ENCODE results near the gene ZNF532. TPM values are rescaled to one million over a fixed set of nuclear protein-coding genes. Genes with fewer than 3 reads are reported as not detected.

The ZNF532 gene
- total and polyA plus RNA-seq, 2 donors (not counting 3 experiments of a cell fraction or from before 2014, with no cell fraction given): 42.3 to 70.1 TPM

- ChIA-PET POLR2A (no interaction called here), CTCF (no interaction called here)
- BruUV-seq (replicated peaks): no TSS peak
- no peak overlapping the region for H3K27ac ChIP-seq (ENCODE audit: insufficient read depth, low read depth, low read length)
- no peaks in the 10 kb centered on the region for H3K79me2 ChIP-seq (ENCODE audit: control insufficient read depth, insufficient read depth, low read length)
- dilution Hi-C loops (cut with MboI; ENCODE audit: extremely low pct_ligation_motif_present, low sequenced_read_pairs) (no loop called here), intact Hi-C loops (cut with micrococcal nuclease) (no loop called here)
- H3K9me3 ChIP-seq (replicated peaks; ENCODE audit: control insufficient read depth, insufficient read depth, low read length): no peaks in the 10 kb centered on the region
- H3K27me3 ChIP-seq (ENCODE audit: control insufficient read depth in 2 of 2, insufficient read depth in 2 of 2, low read length in 2 of 2): no peaks in the 10 kb centered on the region
- no peak overlapping the region for H2AFZ ChIP-seq (ENCODE audit: low read depth, low read length)
- TF ChIP-seq EZH2 (IDR thresholded peaks at IDR 0.05; ENCODE audit: borderline replicate concordance, low read depth, low read length, severe bottlenecking) (no peak), MAX (IDR thresholded peaks at IDR 0.05; ENCODE audit: insufficient read depth, insufficient read length) (no peak), POLR2A (IDR thresholded peaks at IDR 0.05; ENCODE audit: low read depth, low read length) (no peak)
- no peak overlapping the region for H3K4me2 ChIP-seq (ENCODE audit: insufficient read depth, low read length)
- H3K36me3 ChIP-seq (ENCODE audit: control insufficient read depth in 2 of 2, extremely low read depth in 1 of 2, insufficient read depth in 2 of 2, low read length in 2 of 2): peaks cover 0 to 6% of the 10 kb centered on the region in 2 experiments
- H3K4me3 ChIP-seq (replicated peaks in 1 of 3; ENCODE audit: insufficient read depth in 1 of 3, low read depth in 1 of 3, low read length in 3 of 3): no peak overlapping the region
- no peaks in the 10 kb centered on the region for H3K4me1 ChIP-seq (ENCODE audit: control insufficient read depth, extremely low read depth, insufficient read depth, low read length)
- no peak overlapping the region for H3K9ac ChIP-seq (replicated peaks; ENCODE audit: extremely low read depth, insufficient read depth, low read length)
- DNase-seq (ENCODE audit: low read depth, low spot score) (no peak), FAIRE-seq (no peak)
- no peaks in the 10 kb centered on the region for H4K20me1 ChIP-seq (replicated peaks; ENCODE audit: control insufficient read depth, extremely low read depth, insufficient read depth, low read length)
- no peaks in the 10 kb centered on the region for H3K9me1 ChIP-seq (replicated peaks; ENCODE audit: control insufficient read depth, extremely low read depth, insufficient read depth, low read length)
These were observed 97.7 kb downstream of the ZNF532 start for GRCh38 chr18:58962336-58962735.

- BruUV-seq (replicated peaks): no TSS peak
- TF ChIP-seq JUN (IDR thresholded peaks at IDR 0.05; ENCODE audit: borderline replicate concordance, insufficient read depth, insufficient read length, low read depth) (no peak), POLR2AphosphoS5 (IDR thresholded peaks at IDR 0.05; ENCODE audit: insufficient read depth, low read depth, low read length) (no peak), EZH2 (IDR thresholded peaks at IDR 0.05; ENCODE audit: borderline replicate concordance, low read depth, low read length, severe bottlenecking) (no peak), CTCF (IDR thresholded peaks at IDR 0.05; ENCODE audit: extremely low read depth in 1 of 2, insufficient read depth in 1 of 2, low read depth in 1 of 2, low read length in 2 of 2) (no peak), MAX (IDR thresholded peaks at IDR 0.05; ENCODE audit: insufficient read depth, insufficient read length) (no peak), POLR2A (IDR thresholded peaks at IDR 0.05; ENCODE audit: low read depth, low read length) (no peak), GATA2 (IDR thresholded peaks at IDR 0.05; ENCODE audit: insufficient read depth, insufficient read length, low read depth, low read length) (no peak), FOS (IDR thresholded peaks at IDR 0.05; ENCODE audit: borderline replicate concordance, insufficient read depth, low read length) (no peak), MYC (IDR thresholded peaks at IDR 0.05; ENCODE audit: low read depth, low read length) (no peak)
- H4K20me1 ChIP-seq (replicated peaks; ENCODE audit: control insufficient read depth, extremely low read depth, insufficient read depth, low read length): no peaks in the 10 kb centered on the region
- no peak overlapping the region for H3K4me3 ChIP-seq (replicated peaks in 1 of 3; ENCODE audit: insufficient read depth in 1 of 3, low read depth in 1 of 3, low read length in 3 of 3)
- no peak overlapping the region for H3K4me2 ChIP-seq (ENCODE audit: insufficient read depth, low read length)
- dilution Hi-C loops (cut with MboI; ENCODE audit: extremely low pct_ligation_motif_present, low sequenced_read_pairs): no loop called here
- peaks cover 0 to 8% of the 10 kb centered on the region in 2 experiments for H3K36me3 ChIP-seq (ENCODE audit: control insufficient read depth in 2 of 2, extremely low read depth in 1 of 2, insufficient read depth in 2 of 2, low read length in 2 of 2)
- H3K79me2 ChIP-seq (ENCODE audit: control insufficient read depth, insufficient read depth, low read length): no peaks in the 10 kb centered on the region
- no peaks in the 10 kb centered on the region for H3K9me3 ChIP-seq (replicated peaks; ENCODE audit: control insufficient read depth, insufficient read depth, low read length)
- intact Hi-C loops (cut with micrococcal nuclease): no loop called here
- ChIA-PET CTCF (interaction anchor here (0.6 kb wide), 1 partner anchor 502 kb away, joined by 3 read pairs; no protein-coding TSS in a partner anchor), POLR2A (no interaction called here)
- no peaks in the 10 kb centered on the region for H3K4me1 ChIP-seq (ENCODE audit: control insufficient read depth, extremely low read depth, insufficient read depth, low read length)
- FAIRE-seq (no peak), DNase-seq (ENCODE audit: low read depth, low spot score) (no peak)
- H2AFZ ChIP-seq (ENCODE audit: low read depth, low read length): no peak overlapping the region
- H3K27me3 ChIP-seq (ENCODE audit: control insufficient read depth in 2 of 2, insufficient read depth in 2 of 2, low read length in 2 of 2): no peaks in the 10 kb centered on the region
- H3K9me1 ChIP-seq (replicated peaks; ENCODE audit: control insufficient read depth, extremely low read depth, insufficient read depth, low read length): no peaks in the 10 kb centered on the region
- no peak overlapping the region for H3K27ac ChIP-seq (ENCODE audit: insufficient read depth, low read depth, low read length)
- H3K9ac ChIP-seq (replicated peaks; ENCODE audit: extremely low read depth, insufficient read depth, low read length): no peak overlapping the region
These were observed 100.8 kb downstream of the ZNF532 start for GRCh38 chr18:58965291-58966004.
